Measurements from ENCODE around the gene SRPK3.

SRPK3 gene

DNA sequence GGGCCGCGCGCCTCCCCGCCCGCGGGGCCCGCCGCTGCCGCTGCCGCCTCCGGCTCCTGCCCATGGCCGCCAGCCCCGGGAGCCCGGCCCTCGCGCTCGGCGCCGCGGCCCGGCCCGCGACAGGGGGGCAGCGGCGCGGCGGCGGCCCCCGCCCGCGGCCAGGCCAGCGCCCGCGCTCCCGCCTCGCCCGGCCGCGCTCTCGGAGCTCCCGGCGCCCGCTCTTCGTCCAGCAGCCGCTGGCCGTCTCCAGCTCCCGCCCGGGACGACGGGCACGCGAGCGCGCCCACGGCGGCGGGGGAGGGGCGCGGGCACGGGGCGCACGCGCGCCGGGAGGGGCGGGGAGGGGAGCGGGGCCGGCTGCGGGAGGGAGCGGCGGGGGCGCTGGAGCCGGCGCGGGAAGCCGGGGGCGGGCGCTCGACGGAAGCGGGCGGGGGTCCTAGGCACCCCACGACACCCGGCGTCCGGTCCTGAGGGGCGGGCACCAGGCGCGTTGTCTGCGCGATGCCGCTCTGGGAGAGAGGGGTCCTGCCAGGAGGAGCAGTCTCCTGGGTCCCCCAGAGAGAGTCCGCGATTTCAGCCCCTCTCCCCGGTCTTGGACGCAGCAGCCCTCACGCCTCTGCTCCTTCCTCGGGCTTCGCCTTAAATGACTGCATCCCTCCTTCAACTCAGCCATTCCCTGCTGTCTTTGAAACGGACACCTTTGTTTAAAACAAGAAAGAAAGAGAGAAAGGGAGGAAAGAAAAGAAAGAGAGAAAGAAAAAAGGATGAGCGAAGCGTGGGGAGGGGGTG is 50.0 kb downstream of the SRPK3 start:
- TF ChIP-seq, protein P1, sequence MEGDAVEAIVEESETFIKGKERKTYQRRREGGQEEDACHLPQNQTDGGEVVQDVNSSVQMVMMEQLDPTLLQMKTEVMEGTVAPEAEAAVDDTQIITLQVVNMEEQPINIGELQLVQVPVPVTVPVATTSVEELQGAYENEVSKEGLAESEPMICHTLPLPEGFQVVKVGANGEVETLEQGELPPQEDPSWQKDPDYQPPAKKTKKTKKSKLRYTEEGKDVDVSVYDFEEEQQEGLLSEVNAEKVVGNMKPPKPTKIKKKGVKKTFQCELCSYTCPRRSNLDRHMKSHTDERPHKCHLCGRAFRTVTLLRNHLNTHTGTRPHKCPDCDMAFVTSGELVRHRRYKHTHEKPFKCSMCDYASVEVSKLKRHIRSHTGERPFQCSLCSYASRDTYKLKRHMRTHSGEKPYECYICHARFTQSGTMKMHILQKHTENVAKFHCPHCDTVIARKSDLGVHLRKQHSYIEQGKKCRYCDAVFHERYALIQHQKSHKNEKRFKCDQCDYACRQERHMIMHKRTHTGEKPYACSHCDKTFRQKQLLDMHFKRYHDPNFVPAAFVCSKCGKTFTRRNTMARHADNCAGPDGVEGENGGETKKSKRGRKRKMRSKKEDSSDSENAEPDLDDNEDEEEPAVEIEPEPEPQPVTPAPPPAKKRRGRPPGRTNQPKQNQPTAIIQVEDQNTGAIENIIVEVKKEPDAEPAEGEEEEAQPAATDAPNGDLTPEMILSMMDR (IDR thresholded peaks at IDR 0.05; ENCODE audit: control extremely low read depth, extremely low read depth, low read depth, missing control alignments): no peak
- CTCF ChIA-PET: no interaction called here
- DNase-seq (ENCODE audit: extremely low spot score): peak; percentile 10
- POLR2A ChIA-PET: no interaction called here

DNA sequence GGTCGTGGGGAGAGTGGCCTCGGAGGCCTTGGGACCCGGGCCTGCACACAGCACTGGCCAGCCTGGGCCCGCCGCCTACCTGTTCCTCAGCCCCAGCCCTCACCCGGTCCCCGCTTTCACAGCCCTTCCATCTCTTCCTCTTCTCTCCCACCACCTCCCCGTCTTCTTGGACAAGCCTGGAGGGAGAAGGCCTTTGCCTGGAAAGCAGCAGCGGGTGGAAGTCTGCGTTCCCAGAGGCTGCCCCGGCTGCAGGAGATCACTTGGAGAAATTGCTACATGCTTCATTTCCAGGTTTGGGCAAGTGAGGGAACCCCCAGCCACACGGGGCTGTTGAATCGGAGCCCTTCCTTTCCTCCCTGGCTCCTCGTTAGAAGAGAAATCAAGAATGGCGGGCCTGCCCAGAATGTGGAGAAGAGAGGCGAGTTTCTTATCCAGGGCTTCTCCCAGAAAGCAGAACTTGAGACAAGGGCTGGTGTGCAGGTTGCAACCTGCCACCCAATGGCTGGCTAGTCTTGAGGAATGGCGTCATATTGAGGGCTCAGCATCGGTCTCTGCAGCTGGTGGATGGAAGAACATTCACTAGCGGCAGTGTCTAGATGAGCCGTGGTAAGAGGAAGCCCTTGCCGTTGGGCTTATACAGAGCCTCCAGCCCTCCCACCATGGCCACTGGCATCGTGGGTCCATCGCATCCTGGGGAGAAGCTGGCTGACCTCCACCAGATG is 50.7 kb downstream of the SRPK3 start:
- TF ChIP-seq, protein P1 (IDR thresholded peaks at IDR 0.05; ENCODE audit: control extremely low read depth, extremely low read depth, low read depth, missing control alignments): no peak
- ChIA-PET CTCF (no interaction called here), POLR2A (no interaction called here)
- DNase-seq (ENCODE audit: extremely low spot score): peak; percentile 10

DNA sequence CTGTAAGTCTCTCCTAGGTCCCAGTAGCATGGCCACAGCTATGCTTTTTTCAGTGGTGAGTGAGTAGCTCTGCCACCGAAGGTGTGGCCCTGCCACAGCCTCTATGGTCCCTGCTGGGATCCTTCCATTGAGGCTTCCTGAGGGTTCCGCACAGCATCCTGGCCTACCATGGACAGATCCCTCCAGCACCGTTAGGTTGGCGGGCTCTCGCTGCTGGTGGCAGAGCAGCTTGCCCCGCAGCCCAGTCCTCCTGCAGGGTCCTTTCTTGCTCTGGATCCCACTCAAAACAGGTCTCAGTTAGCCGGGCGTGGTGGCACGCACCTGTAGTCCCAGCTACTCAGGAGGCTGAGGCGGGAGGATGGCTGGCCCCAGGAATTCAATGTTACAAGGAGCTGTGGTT is 51.9 kb downstream of the SRPK3 start:
- TF ChIP-seq, protein P1 (IDR thresholded peaks at IDR 0.05; ENCODE audit: control extremely low read depth, extremely low read depth, low read depth, missing control alignments): no peak
- CTCF ChIA-PET: no interaction called here
- no peak for DNase-seq (ENCODE audit: extremely low spot score)
- POLR2A ChIA-PET: no interaction called here
